GM19452 (cell line): ENCODE data around the gene BPIFA2.

ENCODE experiments used
- ATAC-seq: cut with Tn5 transposase; IDR thresholded peaks from one replicate; pipeline ENCODE4 v1.9.1; 2021; ENCODE audit not compliant: unreplicated experiment

BPIFA2 gene

GRCh38 chr20:33191955-33192354 is 24.0 kb downstream of the BPIFA2 start:
- no peak for ATAC-seq

GRCh38 chr20:33192912-33193501 is 25.0 kb downstream of the BPIFA2 start:
- ATAC-seq, result no peak

- ATAC-seq, result no peak
Observed at GRCh38 chr20:33199026-33199425, 31.1 kb downstream of the BPIFA2 start.

GRCh38 chr20:33202451-33202850 is 34.5 kb downstream of the BPIFA2 start:
- ATAC-seq, result no peak

- no peak for ATAC-seq
Observed at GRCh38 chr20:33203444-33203843, 35.5 kb downstream of the BPIFA2 start.

- ATAC-seq, result no peak
Observed at GRCh38 chr20:33209789-33210188, 41.8 kb downstream of the BPIFA2 start.

- no peak for ATAC-seq
Observed at GRCh38 chr20:33210371-33210770, 42.4 kb downstream of the BPIFA2 start.

GRCh38 chr20:33211817-33212424 is 44.0 kb downstream of the BPIFA2 start:
- ATAC-seq, result no peak

GRCh38 chr20:33217052-33217451 is 49.1 kb downstream of the BPIFA2 start, which contains the start of gene BPIFA3:
BPIFA3 (plus strand) TSS chr20:33217352; CDS start chr20:33217537, 185 bp downstream.
- ATAC-seq, result no peak

- ATAC-seq, result no peak
Observed at GRCh38 chr20:33224399-33224798, 56.4 kb downstream of the BPIFA2 start.

- no peak for ATAC-seq
Observed at GRCh38 chr20:33229843-33230242, 61.9 kb downstream of the BPIFA2 start.
